Right kidney (tissue), 9 donors: ENCODE data around the gene DLGAP5.

Experiments used
- DNase-seq: peaks from one replicate; pipeline ENCODE4 v3.0.0-alpha.2; 2016
- long read RNA-seq, 8 donors: transcript quantifications; one replicate each; lab custom pipeline, GENCODE V29; 2026

Gene DLGAP5, protein sequence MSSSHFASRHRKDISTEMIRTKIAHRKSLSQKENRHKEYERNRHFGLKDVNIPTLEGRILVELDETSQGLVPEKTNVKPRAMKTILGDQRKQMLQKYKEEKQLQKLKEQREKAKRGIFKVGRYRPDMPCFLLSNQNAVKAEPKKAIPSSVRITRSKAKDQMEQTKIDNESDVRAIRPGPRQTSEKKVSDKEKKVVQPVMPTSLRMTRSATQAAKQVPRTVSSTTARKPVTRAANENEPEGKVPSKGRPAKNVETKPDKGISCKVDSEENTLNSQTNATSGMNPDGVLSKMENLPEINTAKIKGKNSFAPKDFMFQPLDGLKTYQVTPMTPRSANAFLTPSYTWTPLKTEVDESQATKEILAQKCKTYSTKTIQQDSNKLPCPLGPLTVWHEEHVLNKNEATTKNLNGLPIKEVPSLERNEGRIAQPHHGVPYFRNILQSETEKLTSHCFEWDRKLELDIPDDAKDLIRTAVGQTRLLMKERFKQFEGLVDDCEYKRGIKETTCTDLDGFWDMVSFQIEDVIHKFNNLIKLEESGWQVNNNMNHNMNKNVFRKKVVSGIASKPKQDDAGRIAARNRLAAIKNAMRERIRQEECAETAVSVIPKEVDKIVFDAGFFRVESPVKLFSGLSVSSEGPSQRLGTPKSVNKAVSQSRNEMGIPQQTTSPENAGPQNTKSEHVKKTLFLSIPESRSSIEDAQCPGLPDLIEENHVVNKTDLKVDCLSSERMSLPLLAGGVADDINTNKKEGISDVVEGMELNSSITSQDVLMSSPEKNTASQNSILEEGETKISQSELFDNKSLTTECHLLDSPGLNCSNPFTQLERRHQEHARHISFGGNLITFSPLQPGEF
- long read RNA-seq, donor 1, partial matches to known transcripts, result 6 of 10 reads
- long read RNA-seq, donor 1, other reads (novel, unspliced or antisense), result 0 of 10 reads
- long read RNA-seq, donor 2, partial matches to known transcripts, result 0 of 3 reads
- long read RNA-seq, donor 2, other reads (novel, unspliced or antisense), result 0 of 3 reads
- long read RNA-seq, donor 3, partial matches to known transcripts, result 5 of 5 reads
- long read RNA-seq, donor 3, other reads (novel, unspliced or antisense), result 0 of 5 reads
- long read RNA-seq, donor 4, result 0 reads
- long read RNA-seq, donor 5, partial matches to known transcripts, result 0 of 7 reads
- long read RNA-seq, donor 5, other reads (novel, unspliced or antisense), result 0 of 7 reads
- long read RNA-seq, donor 6, partial matches to known transcripts, result 0 of 2 reads
- long read RNA-seq, donor 6, other reads (novel, unspliced or antisense), result 0 of 2 reads
- long read RNA-seq, donor 7, result 0 reads
- long read RNA-seq, donor 8, partial matches to known transcripts, result 6 of 9 reads
- long read RNA-seq, donor 8, other reads (novel, unspliced or antisense), result 0 of 9 reads

DNA sequence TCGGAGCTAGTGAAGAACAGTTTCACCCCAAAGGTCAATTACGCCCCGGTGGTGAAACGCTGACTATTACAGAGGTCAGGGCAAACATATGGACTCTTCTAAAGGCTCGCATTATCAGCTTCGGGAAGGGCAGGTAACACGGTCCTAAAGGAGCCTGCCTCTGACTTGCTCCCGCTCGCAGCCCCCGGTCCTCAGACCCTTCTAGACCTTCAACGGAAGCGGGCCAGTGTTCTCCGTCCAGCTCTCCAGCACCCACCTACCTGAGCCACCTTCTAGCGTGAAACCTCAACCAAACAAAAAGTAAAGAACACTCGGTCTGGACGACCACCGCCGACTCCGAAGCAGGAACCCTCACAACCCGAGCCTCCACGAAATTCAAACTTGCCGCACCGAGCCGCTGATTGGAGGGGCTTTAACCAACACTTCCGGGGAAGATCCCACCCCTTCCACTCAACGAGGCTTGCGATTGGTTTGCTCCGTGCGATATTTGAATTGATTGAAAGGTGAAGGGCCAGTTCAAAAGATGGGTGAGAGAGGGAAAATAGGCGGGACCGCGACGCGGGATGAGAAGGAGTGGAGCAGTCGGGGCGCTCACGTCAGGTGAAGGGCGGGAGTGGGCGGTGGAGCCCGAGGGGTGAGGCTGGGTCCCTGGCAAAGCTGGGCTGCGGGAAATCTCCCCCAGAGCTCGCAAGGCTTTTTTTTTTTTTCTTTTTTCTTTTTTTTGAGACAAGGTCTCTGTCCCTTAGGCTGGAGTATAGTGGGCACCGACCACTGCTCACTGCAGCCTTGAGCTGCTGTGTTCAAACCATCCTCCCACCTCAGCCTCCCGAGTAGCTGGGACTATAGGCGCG, at the start of gene DLGAP5:
TSS of gene DLGAP5 (minus strand) at position 383 of the 851 bp plus-strand sequence. CDS start 2,406 bp downstream, outside the sequence.
- DNase-seq, result peak; percentile 84

DNA sequence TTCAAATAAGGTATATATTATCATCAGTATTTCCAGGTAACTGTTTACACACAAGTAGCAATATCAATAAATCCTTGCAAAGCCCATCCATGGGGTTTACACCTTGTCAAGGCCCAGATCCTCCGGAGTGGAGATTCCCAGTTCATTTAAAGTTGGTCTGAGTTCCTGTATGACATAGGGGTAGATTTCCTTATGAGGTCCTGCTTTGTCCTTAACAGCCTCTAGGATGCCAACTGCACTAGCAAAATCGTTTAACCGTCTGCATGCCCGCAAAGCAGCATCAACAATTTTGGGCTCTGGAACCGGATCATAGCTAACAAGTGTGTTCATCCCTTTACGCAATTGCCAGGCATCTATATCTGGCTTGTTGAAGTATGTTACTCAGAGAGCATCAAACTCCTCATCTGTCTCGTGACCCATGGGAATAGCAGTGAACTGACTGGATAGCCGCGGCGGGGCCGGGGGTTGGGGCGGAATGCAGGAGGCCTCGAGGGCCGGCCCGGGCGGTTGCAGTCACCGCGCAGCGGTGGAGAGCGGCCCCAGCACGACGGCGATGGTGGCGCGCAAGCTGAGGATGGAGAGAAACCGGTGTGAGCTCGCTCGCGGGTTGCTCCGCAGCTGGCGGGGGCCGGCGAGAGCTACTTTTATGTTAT, 49.3 kb upstream of the DLGAP5 start:
- DNase-seq, result peak; percentile 28

DNA sequence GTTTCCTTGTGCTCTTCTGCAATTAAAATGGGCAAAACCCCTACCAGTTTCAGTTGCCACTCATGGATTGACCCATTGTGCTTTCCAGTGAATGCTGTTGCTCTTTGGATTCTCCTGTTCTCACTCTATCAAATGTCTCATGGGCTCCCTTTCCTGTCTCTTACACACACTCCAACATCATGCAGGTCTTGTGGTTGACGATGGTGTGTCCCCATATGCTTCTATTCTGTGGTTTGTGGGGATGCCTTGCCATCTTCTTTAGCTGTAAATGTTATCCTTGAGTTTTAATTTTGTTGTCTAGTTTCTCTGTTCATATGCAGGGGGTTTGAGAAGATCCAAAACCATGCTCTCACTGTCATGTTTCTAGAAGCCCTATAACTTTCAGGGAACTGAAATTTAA, 47.9 kb upstream of the DLGAP5 start:
- DNase-seq, result no peak

DNA sequence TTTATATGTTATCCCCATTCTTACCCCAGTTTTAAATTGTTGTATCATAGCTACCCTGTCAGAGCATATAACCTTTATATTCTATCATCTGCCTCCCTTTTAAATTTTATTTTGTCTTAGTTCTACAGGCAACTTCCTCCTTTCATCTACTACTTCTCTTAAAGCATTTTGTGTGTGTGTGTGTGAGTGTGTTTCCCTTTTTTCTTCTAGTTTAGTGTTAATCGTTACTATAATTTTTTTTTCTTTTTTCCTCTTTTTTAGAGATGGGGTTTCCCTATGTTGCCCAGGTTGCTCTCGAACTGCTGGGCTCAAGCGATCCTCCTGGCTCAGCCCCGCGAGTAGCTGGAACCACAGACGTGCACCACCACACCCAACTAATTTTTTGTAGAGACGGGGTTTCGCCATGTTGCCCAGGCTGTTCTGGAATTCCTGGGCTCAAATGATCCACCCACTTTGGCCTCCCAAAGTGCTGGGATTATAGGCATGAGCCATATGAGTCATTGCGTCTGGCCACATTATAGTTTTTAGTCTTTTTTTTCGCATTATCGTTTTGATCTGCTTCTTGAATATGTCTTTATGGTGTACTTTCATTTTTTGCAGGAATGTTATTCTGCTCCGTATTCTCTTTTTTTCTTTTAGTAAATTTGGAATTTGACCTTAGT, 46.8 kb upstream of the DLGAP5 start:
- DNase-seq, result no peak

DNA sequence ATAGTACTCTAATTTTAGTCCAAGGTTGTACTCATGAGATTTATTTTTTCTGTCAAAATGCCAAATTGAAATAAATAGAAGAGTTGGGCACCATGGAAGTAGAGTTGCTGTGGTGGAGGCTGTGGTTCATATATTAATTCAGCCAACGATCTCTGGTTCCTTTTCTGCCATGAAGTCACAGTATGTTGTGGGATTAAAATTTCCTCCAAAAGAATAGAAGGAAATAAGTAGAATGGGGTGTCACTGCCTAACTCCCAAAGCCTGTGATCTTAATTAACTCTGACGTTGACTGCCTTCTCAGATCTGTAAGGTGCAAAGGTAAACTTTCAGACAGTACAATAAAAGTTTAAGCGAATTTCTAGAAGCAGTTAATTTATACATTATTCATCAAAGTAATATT, 42.2 kb upstream of the DLGAP5 start:
- no peak for DNase-seq

DNA sequence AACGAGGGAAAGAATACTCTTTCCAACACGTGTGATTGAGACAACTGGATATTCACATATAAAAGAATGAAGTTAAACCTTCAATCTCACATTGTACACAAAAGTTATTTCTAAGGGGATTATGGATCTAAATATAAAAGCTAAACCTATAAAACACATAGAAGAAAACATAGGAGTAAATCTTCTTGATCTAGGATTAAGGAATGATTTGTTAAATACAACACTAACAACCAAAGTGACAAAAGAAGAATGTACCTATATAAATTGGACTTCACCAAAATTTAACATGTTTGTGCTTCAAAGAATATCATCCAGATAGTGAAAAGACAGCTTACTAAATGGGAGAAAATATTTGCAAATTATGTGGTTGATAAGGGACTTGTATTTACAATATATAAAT, 36.9 kb upstream of the DLGAP5 start:
- DNase-seq, result no peak

DNA sequence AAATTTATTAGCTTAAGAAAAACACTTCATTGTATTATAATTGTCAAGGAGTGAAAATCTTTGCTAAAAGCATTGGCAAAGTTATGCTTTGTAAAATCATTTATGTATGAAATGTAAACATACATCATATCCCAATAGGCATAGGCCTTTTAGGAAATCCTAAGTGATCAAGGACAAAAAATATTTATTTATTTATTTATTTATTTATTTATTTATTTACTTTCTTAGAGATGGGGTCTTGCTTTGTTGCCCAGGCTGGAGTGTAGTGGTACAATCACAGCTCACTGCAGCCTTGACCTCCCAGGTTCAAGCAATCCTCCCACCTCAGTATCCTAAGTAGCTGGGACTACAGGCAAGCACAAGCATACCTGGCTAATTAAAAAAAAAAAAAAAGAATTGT, 32.0 kb upstream of the DLGAP5 start:
- DNase-seq, result no peak

DNA sequence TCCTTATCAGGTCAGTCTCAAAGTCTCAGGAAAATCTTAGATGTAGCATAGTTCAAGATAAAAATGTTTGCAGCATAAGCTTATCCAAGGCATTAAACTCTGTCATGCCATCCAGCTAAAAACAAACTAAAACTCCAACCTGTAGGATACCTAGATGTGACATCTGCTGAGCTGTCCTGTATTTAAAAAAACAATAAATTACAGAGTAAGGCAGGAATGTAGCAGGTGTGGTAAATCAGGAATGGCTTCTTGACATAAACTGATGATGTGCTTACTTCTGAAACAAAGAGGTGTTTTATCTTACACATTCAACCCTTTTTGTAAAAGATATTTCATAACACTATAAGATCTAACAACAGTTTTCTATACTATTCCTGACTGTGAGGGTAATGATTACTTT, 30.6 kb upstream of the DLGAP5 start:
- DNase-seq, result no peak

DNA sequence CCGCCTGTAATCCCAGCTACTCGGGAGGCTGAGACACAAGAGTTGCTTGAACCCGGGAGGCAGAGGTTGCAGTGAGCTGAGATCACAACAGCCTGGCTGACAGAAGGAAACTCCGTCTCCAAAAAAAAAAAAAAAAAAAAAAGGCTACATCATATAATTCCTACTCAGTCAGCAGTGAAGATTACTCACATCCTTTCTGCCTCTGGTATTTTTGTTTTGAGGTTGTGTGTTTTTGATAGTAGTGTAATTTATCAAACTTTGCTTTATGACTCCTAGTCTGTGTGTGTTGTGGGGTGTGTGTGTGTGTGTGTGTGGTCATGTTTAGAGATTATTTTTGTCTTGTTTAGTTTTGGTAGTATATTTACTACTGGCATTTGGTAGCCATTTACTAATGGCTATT, 29.8 kb upstream of the DLGAP5 start:
- no peak for DNase-seq

DNA sequence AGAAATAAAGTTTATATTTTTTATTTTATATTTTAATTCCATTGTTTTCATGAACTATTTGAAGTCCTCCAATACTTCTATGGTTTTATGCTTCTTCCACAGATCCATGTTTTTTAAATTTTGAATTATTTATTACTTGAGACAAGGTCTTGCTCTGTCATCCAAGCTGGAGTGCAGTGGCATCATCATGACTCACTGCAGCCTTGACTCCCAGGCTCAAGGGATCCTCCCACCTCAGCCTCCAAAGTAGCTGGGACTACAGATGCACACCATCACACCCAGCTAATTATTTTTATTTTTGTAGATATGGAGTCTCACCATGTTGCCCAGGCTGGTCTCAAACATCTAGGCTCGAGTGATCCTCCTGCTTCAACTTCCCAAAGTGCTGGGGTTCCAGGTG, 28.8 kb upstream of the DLGAP5 start:
- no peak for DNase-seq

DNA sequence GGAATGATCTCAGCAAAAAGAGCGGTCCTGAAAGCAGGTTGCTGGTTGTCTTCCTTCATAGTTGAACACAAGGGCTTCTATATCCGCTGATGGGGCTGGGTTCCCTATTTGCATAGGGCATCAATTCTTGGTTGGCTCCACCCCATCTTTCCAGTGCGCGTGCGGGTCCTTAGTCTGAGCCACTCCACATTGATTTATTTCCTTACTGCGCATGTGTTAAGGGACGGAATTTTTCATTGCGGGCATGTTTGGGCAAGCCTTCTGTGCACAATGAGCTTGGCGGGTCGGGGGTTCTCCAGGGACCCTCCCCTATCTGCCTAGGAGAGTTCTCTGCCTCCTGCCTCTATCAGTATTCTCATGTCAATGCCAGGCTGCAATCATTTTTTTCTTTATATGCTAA, 21.2 kb upstream of the DLGAP5 start:
- no peak for DNase-seq

DNA sequence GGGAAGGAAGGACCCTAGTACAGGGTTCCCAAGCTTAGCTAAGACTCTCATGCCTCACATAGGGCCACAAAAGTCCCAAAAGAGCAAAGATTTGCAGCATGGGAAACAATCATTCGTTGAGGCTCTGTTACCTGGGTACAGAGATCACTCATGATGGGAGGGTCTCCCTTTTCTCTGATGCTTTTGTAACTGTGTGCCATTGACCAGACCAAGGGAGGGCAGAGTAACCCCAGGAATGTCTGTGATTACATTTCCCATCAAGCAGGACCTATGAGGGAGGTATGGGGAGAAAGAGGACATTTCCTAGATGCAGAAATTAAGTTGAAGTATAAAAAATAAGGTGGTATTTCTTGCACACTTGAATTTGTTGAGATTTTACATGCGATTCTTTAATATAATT, 16.4 kb upstream of the DLGAP5 start:
- DNase-seq, result no peak

DNA sequence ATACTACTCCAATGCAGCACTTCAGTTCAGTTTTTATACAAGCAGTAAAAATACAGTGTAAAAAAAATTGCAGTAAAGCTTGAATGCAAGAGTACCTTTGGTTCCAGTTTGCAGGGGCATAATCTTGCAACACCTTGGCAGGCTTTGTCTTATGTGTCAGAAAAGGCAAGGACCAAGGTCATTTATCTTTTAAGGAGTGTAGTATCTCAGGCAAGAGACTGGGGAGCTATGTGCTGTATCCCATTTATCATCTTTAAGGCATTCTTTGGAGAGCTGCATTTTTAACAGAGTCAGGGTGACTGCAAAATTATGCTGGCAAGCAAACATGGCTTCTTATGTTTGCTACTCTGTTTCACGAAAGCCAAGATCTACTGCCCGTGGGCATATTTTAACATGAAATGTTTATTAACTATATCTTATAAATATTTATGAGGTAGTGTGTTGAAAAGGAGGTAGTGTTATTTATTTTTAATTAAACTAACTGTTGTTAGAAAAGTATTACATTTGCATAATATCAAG, 14.8 kb upstream of the DLGAP5 start:
- no peak for DNase-seq

DNA sequence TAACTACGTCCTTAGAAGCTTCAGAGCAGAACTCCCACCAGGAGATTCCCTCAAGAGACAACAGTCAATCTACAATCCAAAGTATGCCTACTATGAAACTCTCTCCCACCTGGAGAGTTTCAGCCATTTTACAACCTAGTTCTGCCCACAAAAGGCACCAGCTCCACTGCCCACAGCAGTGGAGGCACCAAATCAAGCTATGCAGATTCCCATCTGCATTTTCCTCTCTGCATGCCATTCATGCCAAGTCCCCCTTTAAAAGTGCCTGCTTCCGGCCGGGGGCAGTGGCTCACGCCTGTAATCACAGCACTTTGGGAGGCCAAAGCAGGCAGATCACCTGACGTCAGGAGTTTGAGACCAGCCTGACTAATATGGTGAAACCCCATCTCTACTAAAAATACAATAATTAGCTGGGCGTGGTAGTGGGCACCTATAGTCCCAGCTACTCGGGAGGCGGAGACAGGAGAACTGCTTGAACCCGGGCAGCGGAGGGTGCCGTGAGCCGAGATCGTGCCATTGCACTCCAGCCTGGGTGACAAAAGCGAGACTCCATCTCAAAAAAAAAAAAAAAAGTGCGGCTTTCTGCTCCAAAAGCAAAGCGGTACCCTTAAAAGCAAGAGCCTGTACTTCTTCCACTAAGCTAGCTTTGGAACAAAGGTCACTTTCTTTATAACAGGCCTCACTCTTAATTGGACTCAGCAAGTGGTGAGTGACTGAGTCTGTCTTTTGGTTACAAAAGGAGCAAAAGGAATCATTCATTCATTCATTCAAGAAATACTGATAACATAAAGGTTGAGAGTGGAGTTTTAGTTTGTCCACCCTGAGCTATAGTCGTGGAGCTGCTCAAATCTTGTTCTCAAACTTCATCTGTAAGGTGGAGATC, 10.1 kb upstream of the DLGAP5 start:
- no peak for DNase-seq

DNA sequence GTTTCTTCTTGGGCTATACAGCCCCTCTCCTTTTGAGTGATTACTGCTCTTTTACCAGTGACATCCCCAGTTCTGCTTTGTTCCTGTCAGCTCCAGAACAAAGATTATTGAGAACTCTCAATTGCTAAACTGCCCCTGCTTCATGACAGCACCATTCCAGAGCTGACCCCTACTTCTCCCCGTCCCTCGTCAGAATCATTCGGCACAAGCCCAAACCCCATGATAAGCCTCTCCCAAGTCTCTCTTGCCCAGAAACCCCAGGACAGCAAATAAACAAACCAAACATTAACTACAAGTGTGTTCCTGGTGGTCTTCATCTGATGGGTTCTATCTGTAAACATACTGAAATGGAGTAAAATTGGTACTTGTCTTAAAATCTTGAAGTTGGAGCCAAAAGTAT, 9.3 kb upstream of the DLGAP5 start:
- no peak for DNase-seq

DNA sequence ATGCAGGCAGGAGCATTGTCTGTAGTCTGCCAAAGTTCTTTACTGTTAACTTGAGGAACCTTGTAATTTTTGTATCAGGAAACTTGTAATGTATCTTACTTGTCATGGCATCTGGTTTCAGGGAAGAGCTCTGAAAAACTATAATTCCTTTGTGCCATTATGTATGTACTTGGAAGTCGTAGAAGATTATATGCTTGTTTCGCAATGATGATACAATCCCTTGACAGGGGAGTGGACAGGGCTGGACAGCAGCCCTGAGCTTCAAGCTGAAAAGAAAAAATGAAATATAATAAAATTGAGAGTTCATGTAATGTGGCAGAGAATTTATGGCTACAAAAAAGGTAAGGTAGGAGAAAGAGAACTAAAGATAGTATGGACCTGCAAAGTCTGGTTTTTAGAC, 7.4 kb upstream of the DLGAP5 start:
- DNase-seq, result no peak

DNA sequence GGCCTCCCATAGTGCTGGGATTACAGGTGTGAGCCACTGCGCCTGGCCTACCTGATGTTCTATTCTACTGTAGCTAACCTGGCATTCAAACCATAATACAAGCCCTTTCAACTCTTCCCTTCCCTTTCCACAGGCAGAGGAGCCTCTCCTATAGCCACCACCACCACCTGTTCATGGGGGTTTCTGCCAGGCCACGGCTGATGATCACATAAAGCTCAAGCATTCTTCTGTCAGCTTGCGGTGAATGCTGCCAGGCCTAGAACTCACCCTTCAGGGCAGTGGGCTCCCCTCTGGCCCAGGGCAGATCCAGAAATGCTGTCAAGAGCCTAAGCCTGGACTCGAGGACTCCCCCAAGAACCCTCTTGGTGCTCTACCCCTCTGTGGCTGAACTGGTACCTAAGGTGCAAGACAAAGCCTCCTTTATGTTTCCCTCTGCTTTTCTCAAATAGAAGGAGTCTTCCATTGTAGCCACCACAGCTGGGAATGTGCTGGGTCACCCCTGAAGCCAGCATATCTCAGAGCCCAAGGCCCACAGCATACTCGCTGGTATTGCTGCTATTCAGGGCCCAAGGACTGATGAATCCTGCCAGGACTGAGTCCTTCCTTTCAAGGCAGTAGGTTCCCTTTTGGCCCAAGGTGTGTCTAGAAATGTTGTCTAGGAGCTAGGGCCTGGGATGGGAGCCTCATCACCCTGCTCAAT, 3.4 kb upstream of the DLGAP5 start:
- no peak for DNase-seq

DNA sequence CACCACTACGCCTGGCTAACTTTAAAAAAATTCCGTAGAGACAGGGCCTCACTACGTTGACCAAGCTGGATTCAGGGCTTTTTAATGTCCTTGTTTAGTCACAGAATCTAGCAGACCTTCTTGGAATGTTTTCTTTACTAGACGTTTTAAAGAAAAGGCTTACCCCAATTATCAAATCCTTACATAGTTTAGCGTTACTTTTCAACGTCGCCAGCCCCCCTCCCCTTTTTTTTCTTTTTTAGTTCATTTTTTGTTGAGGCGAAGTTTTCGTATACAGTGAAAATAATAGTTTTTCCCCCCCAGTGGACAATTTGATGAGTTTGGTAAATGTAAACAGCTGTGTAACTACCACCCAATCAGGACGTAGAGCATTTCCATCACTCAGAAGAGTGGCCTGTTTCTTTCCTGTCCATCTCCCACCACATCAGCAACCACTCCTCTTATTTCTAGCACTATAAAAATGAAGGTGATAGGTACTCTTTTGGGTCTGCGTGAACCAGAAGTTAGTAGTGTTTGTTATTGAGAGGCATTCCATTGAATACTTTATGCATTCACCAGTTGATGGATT, 753 bp upstream of the DLGAP5 start:
- no peak for DNase-seq
